Astrocyte (in vitro differentiated cells and primary cell): Measurements from ENCODE around the gene CDC20. TPM values are rescaled to one million over a fixed set of nuclear protein-coding genes. Genes with fewer than 3 reads are reported as not detected.

Experiments
- DNase-seq: peaks from one replicate; pipeline ENCODE4 v3.0.0-alpha.2; 2010; ENCODE audit warnings: low read depth
- FAIRE-seq: peaks from 2 replicates; lab custom pipeline; 2011; peaks lifted over from hg19 to GRCh38; lab: Jason Lieb, UNC
- H2AFZ ChIP-seq: 2 replicates; pipeline ENCODE4 v1.6.0; 2012; ENCODE audit warnings: low read depth, low read length, inconsistent platforms
- H3K27ac ChIP-seq: 2 replicates; pipeline ENCODE4 v1.5.1; 2011; ENCODE audit warnings: low read depth, low read length, inconsistent platforms
- H3K27me3 ChIP-seq: 2 replicates; pipeline ENCODE4 v1.6.0; 2011; ENCODE audit warnings: low read length, inconsistent platforms; ENCODE audit not compliant: insufficient read depth
- H3K36me3 ChIP-seq: 2 replicates; pipeline ENCODE4 v1.5.1; 2011; ENCODE audit warnings: low read length, inconsistent platforms; ENCODE audit not compliant: insufficient read depth
- H3K4me1 ChIP-seq: 2 replicates; pipeline ENCODE4 v1.5.1; 2011; ENCODE audit warnings: low read length, inconsistent platforms; ENCODE audit not compliant: insufficient read depth
- H3K4me2 ChIP-seq: 2 replicates; pipeline ENCODE4 v1.6.0; 2012; ENCODE audit warnings: low read length, inconsistent platforms
- H3K4me3 ChIP-seq: 2 replicates; pipeline ENCODE4 v1.5.1; 2011; ENCODE audit warnings: low read depth, mild to moderate bottlenecking, low read length, inconsistent platforms; ENCODE audit not compliant: insufficient read depth
- H3K79me2 ChIP-seq: 2 replicates; pipeline ENCODE4 v1.6.0; 2012; ENCODE audit warnings: mild to moderate bottlenecking, low read length, inconsistent platforms; ENCODE audit not compliant: insufficient read depth
- H3K9ac ChIP-seq: 2 replicates; pipeline ENCODE4 v1.6.0; 2012; ENCODE audit warnings: mild to moderate bottlenecking, low read length, inconsistent platforms
- H3K9me3 ChIP-seq: 2 replicates; pipeline ENCODE4 v1.5.1; 2012; ENCODE audit warnings: low read depth, mild to moderate bottlenecking, low read length, inconsistent platforms; ENCODE audit not compliant: insufficient read depth
- H4K20me1 ChIP-seq: 2 replicates; pipeline ENCODE4 v1.6.0; 2012; ENCODE audit warnings: low read length, inconsistent platforms; ENCODE audit not compliant: insufficient read depth
- H3K27ac Mint-ChIP-seq: one replicate; pipeline ENCODE4 v1.8.0; 2021; ENCODE audit warnings: mild to moderate bottlenecking, mixed read lengths; ENCODE audit not compliant: unreplicated experiment
- H3K27me3 Mint-ChIP-seq: one replicate; pipeline ENCODE4 v1.8.0; 2021; ENCODE audit warnings: low read depth, mixed read lengths; ENCODE audit not compliant: unreplicated experiment
- H3K36me3 Mint-ChIP-seq: one replicate; pipeline ENCODE4 v1.8.0; 2021; ENCODE audit warnings: low read depth, mixed read lengths; ENCODE audit not compliant: unreplicated experiment
- H3K4me1 Mint-ChIP-seq: one replicate; pipeline ENCODE4 v1.8.0; 2021; ENCODE audit warnings: low read depth, mixed read lengths; ENCODE audit not compliant: unreplicated experiment
- H3K4me3 Mint-ChIP-seq: one replicate; pipeline ENCODE4 v1.8.0; 2021; ENCODE audit warnings: mild to moderate bottlenecking, moderate library complexity, mixed read lengths; ENCODE audit not compliant: unreplicated experiment
- H3K9me3 Mint-ChIP-seq: one replicate; pipeline ENCODE4 v1.8.0; 2021; ENCODE audit warnings: mild to moderate bottlenecking, mixed read lengths; ENCODE audit not compliant: unreplicated experiment
- EZH2 ChIP-seq: IDR thresholded peaks from 2 replicates; pipeline ENCODE4 v1.6.1; 2012; ENCODE audit warnings: mild to moderate bottlenecking, low read length, inconsistent platforms; ENCODE audit not compliant: insufficient read depth
- total RNA-seq: library from RNA; stranded (reverse); gene quantifications from 2 replicates; pipeline ENCODE4 v1.2.1, GENCODE V29; 2021
- TF ChIP-seq, protein P1 (sequence below): IDR thresholded peaks from 2 replicates; pipeline ENCODE4 v1.5.1; 2011; ENCODE audit warnings: low read depth, mild to moderate bottlenecking, inconsistent platforms, low read length, moderate library complexity; ENCODE audit not compliant: insufficient read depth

The CDC20 gene
- total RNA-seq, 1 donor from 2014 or later, result 14.5 TPM

DNA sequence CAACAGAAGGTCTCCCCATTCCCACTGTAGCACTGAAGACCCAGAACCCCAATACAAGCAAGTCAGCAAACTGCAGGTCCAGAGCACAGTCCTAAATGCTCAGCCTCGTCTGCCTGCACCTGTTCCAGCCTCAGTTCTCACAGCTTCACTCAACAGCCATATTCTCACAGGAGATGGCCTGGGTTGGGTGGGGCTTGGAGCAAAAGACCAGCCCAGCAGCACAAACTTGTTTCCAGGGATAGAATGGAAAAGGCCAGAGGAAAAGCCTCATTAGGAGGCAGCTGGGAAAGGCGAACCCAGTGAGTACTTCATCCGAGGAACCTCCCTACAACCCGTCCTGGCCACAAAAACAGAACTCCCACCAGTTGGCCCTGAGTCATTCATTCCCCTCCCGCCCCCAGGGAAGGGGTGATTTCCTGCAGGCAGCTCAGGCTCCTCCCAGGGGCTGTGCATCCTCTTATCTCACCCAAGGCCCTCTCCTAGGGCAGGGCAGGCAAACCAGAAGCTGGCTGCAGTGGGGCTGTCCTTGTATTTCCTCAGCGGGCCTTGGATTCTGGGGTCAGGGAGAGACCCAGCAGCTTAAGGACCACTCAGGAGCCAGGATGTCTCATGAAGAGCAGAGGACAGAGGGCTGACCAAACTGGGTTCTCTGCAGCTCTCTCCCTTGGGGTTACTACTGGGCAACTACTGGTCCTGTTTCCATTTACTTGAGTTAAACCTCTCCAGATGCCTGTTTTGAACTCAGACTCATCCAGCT, 28.6 kb upstream of the CDC20 start:
- Mint-ChIP-seq H3K27ac (no peak overlapping the region), H3K27me3 (peaks cover 6% of the 10 kb centered on the region), H3K36me3 (peaks cover 2% of the 10 kb centered on the region), H3K4me3 (no peak overlapping the region), H3K9me3 (peaks cover 2% of the 10 kb centered on the region), H3K4me1 (peaks cover 7% of the 10 kb centered on the region)
- Histone ChIP-seq H3K9me3 (no peaks in the 10 kb centered on the region), H3K36me3 (no peaks in the 10 kb centered on the region), H4K20me1 (no peaks in the 10 kb centered on the region), H3K4me1 (peaks cover 14% of the 10 kb centered on the region), H3K79me2 (no peaks in the 10 kb centered on the region), H2AFZ (peak overlapping the region; percentile 64), H3K27me3 (no peaks in the 10 kb centered on the region), H3K4me3 (no peak overlapping the region), H3K4me2 (peak overlapping the region; percentile 43), H3K27ac (peak overlapping the region; percentile 4), H3K9ac (no peak overlapping the region)
- FAIRE-seq (no peak), DNase-seq (peak; percentile 81)
- no peak for TF ChIP-seq EZH2
- TF ChIP-seq, protein P1, sequence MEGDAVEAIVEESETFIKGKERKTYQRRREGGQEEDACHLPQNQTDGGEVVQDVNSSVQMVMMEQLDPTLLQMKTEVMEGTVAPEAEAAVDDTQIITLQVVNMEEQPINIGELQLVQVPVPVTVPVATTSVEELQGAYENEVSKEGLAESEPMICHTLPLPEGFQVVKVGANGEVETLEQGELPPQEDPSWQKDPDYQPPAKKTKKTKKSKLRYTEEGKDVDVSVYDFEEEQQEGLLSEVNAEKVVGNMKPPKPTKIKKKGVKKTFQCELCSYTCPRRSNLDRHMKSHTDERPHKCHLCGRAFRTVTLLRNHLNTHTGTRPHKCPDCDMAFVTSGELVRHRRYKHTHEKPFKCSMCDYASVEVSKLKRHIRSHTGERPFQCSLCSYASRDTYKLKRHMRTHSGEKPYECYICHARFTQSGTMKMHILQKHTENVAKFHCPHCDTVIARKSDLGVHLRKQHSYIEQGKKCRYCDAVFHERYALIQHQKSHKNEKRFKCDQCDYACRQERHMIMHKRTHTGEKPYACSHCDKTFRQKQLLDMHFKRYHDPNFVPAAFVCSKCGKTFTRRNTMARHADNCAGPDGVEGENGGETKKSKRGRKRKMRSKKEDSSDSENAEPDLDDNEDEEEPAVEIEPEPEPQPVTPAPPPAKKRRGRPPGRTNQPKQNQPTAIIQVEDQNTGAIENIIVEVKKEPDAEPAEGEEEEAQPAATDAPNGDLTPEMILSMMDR, result no peak

DNA sequence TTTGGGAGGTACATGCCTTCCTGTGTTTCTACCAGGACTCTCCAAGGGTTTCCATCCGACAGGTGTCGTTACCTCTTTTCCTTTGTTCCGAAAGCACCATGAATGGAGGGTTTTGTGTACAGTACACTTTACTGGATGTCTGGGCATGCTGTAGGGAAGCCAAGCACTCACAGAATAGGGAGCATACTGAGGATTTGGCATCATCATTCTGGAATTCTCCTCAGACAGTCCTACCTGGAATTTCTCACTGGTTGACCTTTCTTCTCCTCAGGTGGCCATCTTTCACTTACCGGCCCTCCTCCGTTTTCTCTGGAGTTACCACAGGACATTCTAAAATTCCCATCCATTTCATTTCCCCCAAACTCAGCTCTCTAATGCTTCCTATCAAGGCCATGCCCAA, 27.1 kb upstream of the CDC20 start:
- no peaks in the 10 kb centered on the region for H4K20me1 ChIP-seq
- no peak overlapping the region for H3K9ac ChIP-seq
- peaks cover 14% of the 10 kb centered on the region for H3K4me1 ChIP-seq
- TF ChIP-seq EZH2, result no peak
- TF ChIP-seq, protein P1, result no peak
- DNase-seq, result no peak
- no peak overlapping the region for H3K4me3 Mint-ChIP-seq
- peaks cover 8% of the 10 kb centered on the region for H3K27me3 Mint-ChIP-seq
- no peaks in the 10 kb centered on the region for H3K9me3 Mint-ChIP-seq
- no peak overlapping the region for H3K4me3 ChIP-seq
- H3K79me2 ChIP-seq, result no peaks in the 10 kb centered on the region
- H3K9me3 ChIP-seq, result no peaks in the 10 kb centered on the region
- no peaks in the 10 kb centered on the region for H3K36me3 Mint-ChIP-seq
- no peaks in the 10 kb centered on the region for H3K36me3 ChIP-seq
- no peak overlapping the region for H3K4me2 ChIP-seq
- no peak overlapping the region for H3K27ac Mint-ChIP-seq
- no peaks in the 10 kb centered on the region for H3K27me3 ChIP-seq
- no peak for FAIRE-seq
- H3K27ac ChIP-seq, result no peak overlapping the region
- H2AFZ ChIP-seq, result no peak overlapping the region
- H3K4me1 Mint-ChIP-seq, result peaks cover 7% of the 10 kb centered on the region
